OCI-LY7 (cell line): ENCODE measurements around the gene ICAM5. TPM values are rescaled to one million over a fixed set of nuclear protein-coding genes. Genes with fewer than 3 reads are reported as not detected.

Experiments used
- BruUV-seq: library from RNA; stranded (reverse); fragments of 400-500 nt; replicated peaks from 2 replicates; lab custom pipeline; 2021; lab: Mats Ljungman, UMichigan
- CTCF ChIA-PET: fragments of 300-600 bp; sonication (Branson Sonifier 250); formaldehyde crosslinking; loops from one replicate; lab custom pipeline; 2022; ENCODE audit warnings: antibody characterized with exemption; ENCODE audit not compliant: unreplicated experiment; lab: Charles Lee
- POLR2A ChIA-PET: fragments of 300-600 bp; sonication (Branson Sonifier 250); formaldehyde crosslinking; loops from one replicate; lab custom pipeline; 2022; ENCODE audit warnings: antibody characterized with exemption; lab: Charles Lee
- DNase-seq: peaks from one replicate; pipeline ENCODE4 v3.0.0-alpha.2; 2015; ENCODE audit warnings: low spot score
- H2AFZ ChIP-seq: fragments of 200-600 bp; sonication (generic), shearing (Covaris generic); 2 replicates; pipeline ENCODE4 v1.6.1; 2014; ENCODE audit warnings: mild to moderate bottlenecking, antibody characterized with exemption, low read length, moderate library complexity
- H3K27ac ChIP-seq: fragments of 200-600 bp; sonication (generic); 2 replicates; pipeline ENCODE4 v1.5.1; 2014; ENCODE audit warnings: mixed run types, low read depth, mild to moderate bottlenecking, moderate library complexity, low read length, inconsistent platforms; ENCODE audit not compliant: poor library complexity, severe bottlenecking
- H3K36me3 ChIP-seq: fragments of 200-600 bp; sonication (generic); 2 replicates; pipeline ENCODE4 v1.6.1; 2014; ENCODE audit warnings: mild to moderate bottlenecking, antibody characterized with exemption, low read length, moderate library complexity, mixed read lengths; ENCODE audit not compliant: insufficient read depth
- H3K4me1 ChIP-seq: fragments of 200-600 bp; sonication (generic); 2 replicates; pipeline ENCODE4 v1.5.1; 2014; ENCODE audit warnings: mild to moderate bottlenecking, low read length; ENCODE audit not compliant: insufficient read depth, poor library complexity, severe bottlenecking
- H3K4me2 ChIP-seq: fragments of 200-600 bp; sonication (generic); 2 replicates; pipeline ENCODE4 v1.6.1; 2014; ENCODE audit warnings: mild to moderate bottlenecking, low read length
- H3K4me3 ChIP-seq: fragments of 200-600 bp; sonication (generic); 2 replicates; pipeline ENCODE4 v1.5.1; 2014; ENCODE audit warnings: mild to moderate bottlenecking, low read depth, low read length; ENCODE audit not compliant: poor library complexity, severe bottlenecking
- H3K79me2 ChIP-seq: fragments of 200-600 bp; sonication (generic); 2 replicates; pipeline ENCODE4 v1.6.1; 2016; ENCODE audit warnings: low read depth, mild to moderate bottlenecking, low read length, moderate library complexity, mixed read lengths; ENCODE audit not compliant: insufficient read depth
- H3K9me2 ChIP-seq: fragments of 200-600 bp; sonication (generic); 2 replicates; pipeline ENCODE4 v1.6.1; 2016; ENCODE audit warnings: mild to moderate bottlenecking, low read length, mixed read lengths; ENCODE audit not compliant: insufficient read depth
- H3K9me3 ChIP-seq: fragments of 200-600 bp; sonication (generic); 2 replicates; pipeline ENCODE4 v1.6.1; 2014; ENCODE audit warnings: mild to moderate bottlenecking, mixed run types, low read length, mixed read lengths
- H4K20me1 ChIP-seq: fragments of 200-600 bp; sonication (generic); 2 replicates; pipeline ENCODE4 v1.6.1; 2014; ENCODE audit warnings: mild to moderate bottlenecking, antibody characterized with exemption, low read length, moderate library complexity, mixed read lengths; ENCODE audit not compliant: insufficient read depth
- CTCF ChIP-seq: fragments of 200-600 bp; sonication (generic); conservative IDR thresholded peaks from 2 replicates; pipeline ENCODE4 v1.5.1; 2014; ENCODE audit warnings: mild to moderate bottlenecking, antibody characterized with exemption, low read length, moderate library complexity, mixed read lengths
- EZH2phosphoT487 ChIP-seq: fragments of 200-600 bp; sonication (generic); IDR thresholded peaks from 2 replicates; pipeline ENCODE4 v1.6.1; 2018; ENCODE audit warnings: low read depth, borderline replicate concordance, mild to moderate bottlenecking, mixed run types, antibody characterized with exemption, low read length, moderate library complexity, mixed read lengths
- intact Hi-C: fragments of 100-400 bp; cut with micrococcal nuclease; formaldehyde crosslinking; loops from one replicate; pipeline ENCODE4 v1.10.0; 2022; ENCODE audit not compliant: unreplicated experiment
- total RNA-seq, 2 experiments: library from RNA; depleted of rRNA in 1 of 2; stranded (reverse); fragments of >200 nt in 1 of 2; shearing (Covaris generic) in 1 of 2; gene quantifications; 2 replicates each; pipeline ENCODE4 v1.2.3, GENCODE V29; 2014 to 2022

Gene ICAM5
- total RNA-seq, 2 experiments from 2014 or later: 6.4 to 10.8 TPM

GRCh38 chr19:10321417-10321797 lies 31.7 kb downstream of the ICAM5 start:
- H4K20me1 ChIP-seq: no peaks in the 10 kb centered on the region
- POLR2A ChIA-PET: interaction anchor here (0.6 kb wide), 1 partner anchor 353 kb away, joined by 3 read pairs; no protein-coding TSS in a partner anchor
- H3K9me3 ChIP-seq: no peaks in the 10 kb centered on the region
- no TSS peak for BruUV-seq
- TF ChIP-seq EZH2phosphoT487 (no peak), CTCF (no peak)
- H3K79me2 ChIP-seq: no peaks in the 10 kb centered on the region
- H2AFZ ChIP-seq: no peak overlapping the region
- no peaks in the 10 kb centered on the region for H3K9me2 ChIP-seq
- no peaks in the 10 kb centered on the region for H3K4me1 ChIP-seq
- CTCF ChIA-PET: no interaction called here
- no peak for DNase-seq
- peaks cover 97% of the 10 kb centered on the region for H3K36me3 ChIP-seq
- H3K4me3 ChIP-seq: no peak overlapping the region
- H3K4me2 ChIP-seq: no peak overlapping the region
- intact Hi-C loops: no loop called here
- H3K27ac ChIP-seq: no peak overlapping the region

- ChIA-PET CTCF (no interaction called here), POLR2A (interaction anchor here (0.6 kb wide), 1 partner anchor 352 kb away, joined by 3 read pairs; no protein-coding TSS in a partner anchor)
- Histone ChIP-seq H3K27ac (no peak overlapping the region), H3K4me2 (no peak overlapping the region), H3K79me2 (no peaks in the 10 kb centered on the region), H2AFZ (no peak overlapping the region), H3K9me3 (no peaks in the 10 kb centered on the region), H3K9me2 (no peaks in the 10 kb centered on the region), H3K36me3 (peaks cover 97% of the 10 kb centered on the region), H3K4me3 (no peak overlapping the region), H3K4me1 (no peaks in the 10 kb centered on the region), H4K20me1 (no peaks in the 10 kb centered on the region)
- DNase-seq: no peak
- intact Hi-C loops: no loop called here
- BruUV-seq: no TSS peak
- no peak for TF ChIP-seq CTCF
- TF ChIP-seq EZH2phosphoT487: no peak
Observed at GRCh38 chr19:10321874-10322835, 32.4 kb downstream of the ICAM5 start.

- H4K20me1 ChIP-seq: 0 out of 2 replicates have a peak, but pooled peaks cover 4% of the 10 kb centered on the region
- DNase-seq: no peak
- no peak overlapping the region for H3K4me2 ChIP-seq
- peaks cover 7% of the 10 kb centered on the region; the same call in 1 of the 2 replicates for H3K79me2 ChIP-seq
- no peaks in the 10 kb centered on the region for H3K9me3 ChIP-seq
- peaks cover 100% of the 10 kb centered on the region for H3K36me3 ChIP-seq
- no peak overlapping the region for H2AFZ ChIP-seq
- ChIA-PET CTCF (no interaction called here), POLR2A (interaction anchor here (0.7 kb wide), 1 partner anchor 43 kb away, joined by 3 read pairs; no protein-coding TSS in a partner anchor)
- intact Hi-C loops: no loop called here
- H3K4me1 ChIP-seq: no peaks in the 10 kb centered on the region
- TF ChIP-seq EZH2phosphoT487 (no peak), CTCF (no peak)
- H3K4me3 ChIP-seq: no peak overlapping the region
- BruUV-seq: no TSS peak
- no peaks in the 10 kb centered on the region for H3K9me2 ChIP-seq
- no peak overlapping the region for H3K27ac ChIP-seq
Observed at GRCh38 chr19:10325732-10326131, 36.0 kb downstream of the ICAM5 start.
